SHP77 treated with DMSO at 0.1 percent for 48 hours (cell line): ENCODE data around the gene STAP2.

Source experiments
- DNase-seq: peaks from one replicate; lab custom pipeline; 2025; lab: John Stamatoyannopoulos, UW

Gene STAP2, protein sequence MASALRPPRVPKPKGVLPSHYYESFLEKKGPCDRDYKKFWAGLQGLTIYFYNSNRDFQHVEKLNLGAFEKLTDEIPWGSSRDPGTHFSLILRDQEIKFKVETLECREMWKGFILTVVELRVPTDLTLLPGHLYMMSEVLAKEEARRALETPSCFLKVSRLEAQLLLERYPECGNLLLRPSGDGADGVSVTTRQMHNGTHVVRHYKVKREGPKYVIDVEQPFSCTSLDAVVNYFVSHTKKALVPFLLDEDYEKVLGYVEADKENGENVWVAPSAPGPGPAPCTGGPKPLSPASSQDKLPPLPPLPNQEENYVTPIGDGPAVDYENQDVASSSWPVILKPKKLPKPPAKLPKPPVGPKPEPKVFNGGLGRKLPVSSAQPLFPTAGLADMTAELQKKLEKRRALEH

DNA sequence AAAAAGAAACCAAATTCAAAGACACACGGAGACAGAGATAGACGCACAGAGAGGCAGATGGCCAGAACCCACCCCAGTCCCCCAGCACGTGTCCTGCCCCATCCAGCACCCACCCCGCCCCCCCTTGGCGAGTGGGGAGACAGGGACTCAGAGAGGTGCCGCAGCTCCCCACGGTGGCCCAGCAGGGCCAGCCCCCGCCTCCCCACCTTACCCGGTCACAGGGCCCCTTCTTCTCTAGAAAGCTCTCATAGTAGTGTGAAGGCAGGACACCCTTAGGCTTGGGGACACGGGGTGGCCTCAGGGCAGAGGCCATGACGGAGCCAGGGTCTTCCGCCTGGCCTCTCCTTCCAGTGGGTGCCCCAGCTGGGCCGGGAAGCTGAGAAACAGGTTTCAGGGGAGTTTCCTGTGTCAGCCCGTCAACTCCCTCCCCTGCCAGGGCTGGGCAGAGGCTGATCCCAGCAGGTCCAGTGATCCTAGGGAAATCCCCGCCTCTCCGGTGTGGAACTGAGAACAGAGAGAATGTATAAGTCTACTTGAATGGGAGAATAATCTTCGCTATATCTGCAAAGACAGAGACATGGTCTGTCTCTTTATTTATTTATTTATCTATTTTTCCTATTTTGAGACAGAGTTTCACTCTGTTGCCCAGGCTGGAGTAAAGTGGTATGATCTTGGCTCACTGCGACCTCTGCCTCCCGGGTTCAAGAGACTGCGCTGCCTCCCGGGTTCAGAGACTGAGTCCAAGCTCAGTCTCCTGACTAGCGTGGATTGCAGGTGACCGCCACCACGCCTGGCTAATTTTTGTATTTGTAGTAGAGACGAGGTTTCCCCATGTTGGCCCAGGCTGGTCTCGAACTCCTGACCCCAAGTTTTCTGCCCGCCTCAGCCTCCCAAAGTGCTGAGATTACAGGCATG is at the start of gene STAP2:
STAP2 (minus strand) TSS at position 387 of the 915 bp plus-strand sequence; CDS start at position 313, 74 bp downstream.
- DNase-seq = no peak

DNA sequence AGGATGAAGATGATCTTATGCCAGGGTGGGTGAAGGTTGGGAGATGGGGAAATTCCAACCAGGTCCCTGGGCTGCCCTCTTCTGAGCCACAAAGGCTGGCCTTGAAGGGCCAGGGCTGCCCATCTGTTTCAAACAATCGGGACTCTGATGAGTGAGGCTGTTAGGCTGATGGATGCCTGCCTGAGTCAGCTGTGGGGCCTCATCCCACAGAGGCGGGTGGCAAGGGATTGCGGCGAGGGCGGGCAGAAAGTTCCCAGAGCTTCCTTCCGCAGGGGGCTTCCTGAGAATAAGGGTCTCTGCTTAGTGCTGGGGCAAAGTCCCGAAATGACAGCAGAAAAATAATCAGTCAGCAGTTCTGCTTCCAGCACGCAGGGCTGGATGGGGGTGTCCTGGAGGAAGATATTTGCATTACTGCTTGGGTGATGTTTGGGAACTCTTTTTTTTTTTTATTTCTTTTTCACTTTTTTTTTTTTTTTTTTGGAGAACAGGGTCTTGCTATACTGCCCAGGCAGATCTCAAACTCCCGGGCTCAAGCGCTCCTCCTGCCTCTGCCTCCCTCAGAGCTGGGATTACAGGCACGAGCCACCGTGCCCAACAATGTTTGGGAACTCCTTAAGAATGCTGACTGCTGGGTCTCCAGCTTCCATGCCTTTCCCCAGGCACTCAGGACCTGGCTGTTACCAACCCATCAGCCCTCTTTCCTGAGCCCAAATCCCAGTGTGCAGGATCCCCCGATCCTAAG is 47.6 kb upstream of the STAP2 start:
- DNase-seq = no peak

DNA sequence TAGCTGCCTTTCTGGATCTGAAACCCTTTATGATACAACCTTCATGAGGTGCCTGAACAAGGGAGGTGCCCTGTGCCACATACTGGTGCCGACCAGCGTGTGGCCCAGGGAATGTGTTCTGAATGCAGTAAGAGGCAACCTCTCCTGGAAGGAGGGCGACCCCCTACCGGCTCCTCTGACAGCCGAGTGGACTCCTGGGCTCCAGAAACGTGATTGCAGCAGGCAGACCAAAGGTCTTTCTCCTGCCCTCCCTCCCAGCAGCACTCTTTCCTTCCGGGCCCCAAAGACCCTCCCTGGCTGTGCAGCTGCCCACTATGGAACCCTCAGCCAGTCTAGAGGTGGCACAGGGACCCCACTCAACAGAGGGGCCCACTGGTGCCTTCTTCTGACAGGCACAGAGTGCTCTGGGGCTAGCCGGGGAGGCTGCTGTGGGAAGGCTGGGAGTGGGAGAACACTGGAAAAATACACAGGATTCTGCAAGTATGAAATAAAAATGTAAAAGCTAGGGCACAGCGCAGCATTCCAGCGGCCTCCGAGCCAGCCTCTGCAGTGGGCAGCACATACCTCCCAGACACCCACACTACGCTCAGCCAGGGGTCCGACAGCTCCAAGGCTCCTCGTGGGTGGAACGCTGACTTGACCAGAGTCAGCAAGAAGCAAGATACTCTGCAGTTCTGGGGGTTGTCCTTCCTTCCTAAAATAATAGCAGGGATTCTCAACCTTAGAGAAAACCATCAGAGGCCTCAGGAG is 46.8 kb upstream of the STAP2 start:
- DNase-seq = no peak

DNA sequence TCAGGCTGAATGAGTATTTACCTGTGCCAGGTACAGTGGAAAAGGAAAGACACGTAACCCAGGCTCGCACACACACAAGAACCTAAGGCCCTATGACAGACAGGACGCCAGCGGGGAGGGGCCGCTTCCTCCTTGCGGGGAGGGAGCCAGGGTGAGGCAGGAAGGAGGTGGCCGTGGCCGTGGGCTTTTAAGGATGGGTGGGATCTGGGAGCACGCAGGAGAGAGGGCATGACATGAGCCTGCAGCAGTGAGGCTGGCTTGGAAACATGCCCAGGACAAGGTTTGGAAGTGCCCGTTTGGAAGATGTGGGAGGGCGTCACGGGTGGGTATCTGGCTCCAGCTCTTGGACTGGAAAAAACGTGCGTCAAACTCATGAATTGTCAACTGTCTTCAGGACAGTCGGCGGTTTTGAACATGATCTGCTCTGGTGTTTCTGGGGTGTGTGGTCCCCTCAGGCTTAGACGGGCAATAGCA is 41.7 kb upstream of the STAP2 start:
- DNase-seq = no peak

DNA sequence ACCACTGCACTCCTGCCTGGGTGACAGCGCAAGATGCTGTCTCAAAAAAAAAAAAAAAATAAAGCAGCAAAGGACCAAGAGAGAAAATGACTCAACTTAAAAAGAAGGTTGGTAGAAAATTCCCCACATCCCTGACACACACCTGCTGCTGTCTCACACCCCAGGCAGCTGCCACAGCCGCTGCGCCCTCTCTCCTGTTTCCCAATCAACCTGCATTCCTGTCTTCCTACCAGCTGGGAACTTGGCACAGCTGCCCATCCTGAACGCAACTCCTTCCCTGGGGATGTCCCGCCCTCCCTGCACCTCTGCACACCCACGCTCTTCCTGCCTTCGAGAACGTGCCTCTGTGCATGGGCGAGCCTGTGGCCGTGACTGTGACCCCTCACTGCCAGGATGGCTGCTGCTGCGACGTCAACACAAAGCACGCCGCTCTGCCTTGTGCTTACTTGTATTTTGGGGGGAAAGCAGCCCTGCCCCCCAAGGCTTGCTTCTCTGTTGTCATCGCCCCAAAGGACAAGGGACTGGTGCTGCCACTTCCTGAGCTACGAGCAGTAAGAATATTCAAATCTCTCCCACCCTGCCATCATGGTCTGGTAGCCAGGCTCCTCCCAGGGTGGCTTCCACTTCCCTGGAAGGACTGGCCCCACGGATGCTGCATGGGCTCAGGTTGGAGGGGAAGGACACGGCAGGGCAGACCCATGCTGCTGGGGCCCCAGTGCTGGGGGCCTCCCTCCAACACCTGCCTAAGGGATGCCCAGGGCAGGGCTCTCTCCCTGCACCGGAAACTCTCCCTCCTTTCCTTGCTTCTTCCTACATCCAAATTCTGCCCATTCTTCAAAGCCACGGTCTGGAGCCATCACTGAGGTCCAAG is 41.0 kb upstream of the STAP2 start:
- DNase-seq = peak; percentile 15

DNA sequence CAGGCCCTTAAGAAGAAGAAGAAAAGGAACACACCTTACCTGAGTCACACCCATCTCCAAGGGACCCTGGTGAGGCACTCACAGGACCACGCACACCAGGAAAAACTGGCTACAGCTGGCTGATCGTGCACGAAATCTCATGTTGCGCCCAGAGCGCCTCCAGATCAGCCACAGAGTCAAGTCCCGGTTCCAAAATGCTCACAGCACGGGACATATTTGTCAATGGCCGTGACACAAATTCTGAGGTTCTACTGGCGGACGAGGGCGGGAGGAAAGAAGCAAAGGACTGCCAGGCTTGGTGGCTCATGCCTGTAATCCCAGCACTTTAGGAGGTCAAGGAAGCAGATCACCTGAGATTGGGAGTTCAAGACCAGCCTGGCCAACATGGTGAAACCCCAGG is 40.3 kb upstream of the STAP2 start:
- no peak for DNase-seq

DNA sequence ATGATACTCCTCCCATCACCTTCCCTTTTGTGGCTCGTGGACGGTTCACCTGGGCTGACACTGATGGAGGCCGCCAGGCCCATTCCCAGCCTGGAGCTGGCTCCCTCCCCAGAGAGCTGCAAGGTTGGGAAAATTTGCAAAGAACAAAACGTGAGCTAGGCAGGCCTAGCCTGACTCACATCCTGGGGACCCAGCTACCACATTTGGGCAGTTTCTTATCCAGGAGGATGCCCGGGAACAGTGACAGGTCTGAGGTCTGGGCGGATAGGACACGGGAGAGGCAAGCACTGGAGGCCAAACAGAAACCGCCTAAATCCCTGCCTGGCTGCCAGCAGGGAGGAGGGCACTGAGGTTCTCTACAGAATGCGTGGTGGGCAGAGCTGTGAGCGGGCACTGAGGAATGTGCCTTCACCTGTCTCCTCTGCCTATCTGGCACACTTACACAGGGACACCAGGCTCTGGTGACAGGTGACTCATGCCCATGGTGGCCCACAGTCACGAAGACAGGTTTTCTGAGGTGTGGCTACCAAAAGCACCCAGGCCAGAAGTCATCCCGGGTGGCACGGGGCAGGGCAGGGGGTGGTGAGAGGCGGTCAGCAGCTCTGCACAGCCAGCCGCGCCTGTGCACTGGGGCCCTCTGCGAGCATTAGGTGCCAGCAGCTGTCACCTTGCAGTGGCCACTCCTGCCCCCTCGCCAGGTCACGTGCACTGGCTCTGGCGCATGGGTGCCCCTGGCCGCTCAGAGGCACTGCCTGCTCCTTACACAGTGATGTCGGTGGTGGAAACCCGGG is 38.6 kb upstream of the STAP2 start:
- no peak for DNase-seq

DNA sequence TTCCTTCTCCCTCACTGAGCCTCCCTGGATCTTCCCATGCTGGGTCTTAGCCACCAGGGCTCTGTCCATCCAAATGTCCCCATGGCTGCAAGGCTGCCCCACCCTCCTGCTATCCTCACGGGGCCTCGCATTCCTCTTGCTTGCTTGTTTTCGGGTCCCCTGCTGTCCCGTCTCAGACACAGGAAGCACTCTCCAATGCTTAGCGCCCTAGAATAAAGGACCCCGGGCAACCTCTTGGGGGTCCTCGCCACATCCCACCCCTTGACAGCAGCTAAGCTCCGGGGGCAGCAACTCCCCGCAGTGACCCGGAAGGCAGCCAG is 38.0 kb upstream of the STAP2 start:
- DNase-seq = no peak

DNA sequence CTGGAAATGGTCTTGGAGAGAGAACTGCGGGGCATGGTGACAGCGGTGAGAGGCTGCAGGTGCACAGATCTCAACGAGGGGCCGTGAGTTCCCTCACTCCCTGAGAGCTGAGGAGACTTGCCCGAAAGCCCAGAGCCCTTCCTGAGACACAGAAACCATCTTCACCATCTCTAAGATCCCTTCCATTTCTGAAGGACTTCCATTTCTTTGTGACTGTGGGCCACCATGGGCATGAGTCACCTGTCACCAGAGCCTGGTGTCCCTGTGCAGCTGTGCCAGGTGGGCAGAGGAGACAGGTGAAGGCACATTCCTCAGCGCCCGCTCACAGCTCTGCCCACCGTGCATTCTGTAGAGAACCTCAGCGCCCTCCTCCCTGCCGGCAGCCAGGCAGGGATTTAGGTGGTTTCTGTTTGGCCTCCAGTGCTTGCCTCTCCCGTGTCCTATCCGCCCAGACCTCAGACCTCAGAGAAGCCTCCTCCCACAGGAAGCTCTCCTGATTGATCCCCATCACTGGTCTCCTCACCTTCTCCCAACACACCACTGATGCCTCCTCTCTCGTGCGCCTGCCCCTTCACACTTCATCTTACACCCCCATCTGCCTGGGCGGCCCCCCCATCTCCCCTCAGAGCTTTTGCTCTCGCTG is 37.5 kb upstream of the STAP2 start:
- no peak for DNase-seq

DNA sequence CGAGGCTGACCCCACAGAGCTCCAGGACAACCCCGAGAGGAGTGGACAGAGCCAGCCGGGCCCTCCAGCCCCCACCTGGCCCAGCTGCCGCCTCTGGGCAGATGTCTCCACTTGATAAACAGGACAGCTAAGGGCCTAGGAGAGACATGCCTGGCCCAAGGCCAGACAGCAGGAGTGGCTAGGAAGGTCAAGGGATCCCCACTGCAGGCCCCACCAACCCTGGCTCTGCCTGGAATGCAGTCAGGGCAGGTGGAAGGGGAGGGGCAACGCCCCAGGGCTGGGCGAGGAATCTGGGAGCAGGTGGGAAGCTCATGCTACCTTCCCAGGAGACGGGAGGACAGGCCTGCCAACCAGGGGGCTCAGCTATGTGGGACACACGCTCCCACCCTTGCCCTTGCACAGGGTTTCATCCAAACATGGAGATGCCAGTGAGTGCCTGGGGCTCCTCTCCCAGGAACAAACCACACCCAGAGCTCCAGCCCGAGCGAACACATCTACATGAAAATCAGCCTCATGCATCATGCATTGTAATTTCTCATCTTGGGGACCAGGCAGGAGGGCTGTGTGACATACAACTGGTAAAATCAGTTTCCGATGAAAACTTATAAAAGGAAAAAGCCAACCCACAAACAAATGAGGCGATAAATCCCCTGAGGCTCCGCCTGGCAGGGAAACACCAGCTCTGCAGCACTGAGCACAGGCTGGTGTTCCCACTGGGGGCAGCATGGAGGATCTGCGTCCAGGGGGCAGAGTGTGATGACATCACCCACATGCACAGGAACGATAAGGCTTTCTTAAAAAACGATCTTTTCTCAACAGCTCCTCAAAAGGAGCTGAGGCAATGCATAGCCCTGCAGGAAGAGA is 36.8 kb upstream of the STAP2 start:
- DNase-seq = peak; percentile 72

DNA sequence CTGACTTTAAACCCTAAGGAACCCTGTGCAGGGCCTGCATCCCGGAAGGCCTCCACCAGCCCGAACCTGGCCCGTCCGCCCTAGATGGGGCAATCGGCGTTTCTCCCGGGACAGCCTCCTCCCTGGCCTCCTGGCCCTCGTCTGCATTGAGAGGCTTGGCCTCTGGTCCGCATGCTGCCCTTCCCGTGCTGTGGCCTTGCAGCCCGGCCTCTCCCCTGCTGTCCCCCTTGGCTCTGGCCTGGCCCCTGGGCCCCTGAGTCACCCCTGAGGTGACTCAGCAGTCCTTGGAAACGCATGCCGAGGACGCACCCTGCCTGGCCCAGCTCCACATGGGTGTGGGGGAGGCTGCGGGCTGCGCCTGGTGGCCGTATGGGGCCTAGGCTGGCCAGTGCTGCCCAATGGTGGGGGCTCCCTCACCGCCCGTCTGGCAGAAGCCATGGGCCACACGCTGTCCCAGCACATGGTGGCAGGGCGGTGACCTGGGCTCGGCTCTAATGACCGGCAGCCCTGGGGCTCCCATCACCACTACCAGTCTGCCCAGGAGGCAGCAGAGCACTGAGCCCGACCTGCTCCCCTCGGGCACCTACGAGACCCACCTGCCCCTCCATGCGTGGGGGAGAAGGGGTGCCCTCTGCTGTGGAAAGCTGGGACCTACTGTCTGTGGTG is 36.0 kb upstream of the STAP2 start:
- no peak for DNase-seq

DNA sequence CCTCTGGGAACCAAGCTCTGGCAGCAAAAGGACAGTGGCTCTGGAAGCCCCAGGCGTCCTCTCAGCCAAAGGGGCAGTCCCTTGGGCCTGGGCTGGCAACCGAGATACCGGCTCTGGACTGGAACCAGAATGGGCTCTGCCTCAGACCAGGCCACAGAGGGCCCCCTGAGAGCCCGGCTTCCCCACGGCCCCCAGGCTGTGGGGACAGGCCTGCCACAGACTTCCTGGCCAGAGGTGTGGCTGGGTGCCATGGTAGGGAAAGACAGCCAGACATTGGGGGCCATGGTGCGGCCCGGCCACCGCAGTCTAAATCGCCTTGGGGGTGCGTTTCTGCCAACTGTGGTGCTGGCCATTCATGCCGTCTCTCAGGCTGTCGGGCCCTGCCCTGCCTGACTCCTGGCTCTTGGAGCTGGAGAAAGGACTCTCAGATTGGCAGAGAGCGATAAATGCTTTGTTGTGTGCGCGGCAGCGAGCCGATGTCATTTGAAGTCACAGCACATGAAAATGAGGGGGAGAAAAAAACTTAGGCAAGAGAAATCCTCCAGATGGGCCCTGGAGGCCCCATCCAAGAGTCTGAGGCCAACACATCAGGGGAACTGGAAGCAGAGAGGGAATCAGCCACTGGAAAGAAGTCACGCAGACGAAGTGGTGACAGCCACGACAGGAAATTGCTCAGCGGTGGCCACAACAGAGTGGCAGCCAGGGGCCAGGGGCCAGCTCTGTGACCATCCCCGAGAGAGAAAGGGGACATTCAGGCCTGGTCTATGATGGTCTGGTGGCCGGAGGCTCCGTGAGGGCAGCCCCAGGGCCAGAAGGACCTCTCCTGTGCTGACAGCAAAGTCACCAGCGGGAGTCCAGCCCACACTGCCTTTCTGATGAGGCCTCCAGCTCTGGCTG is 35.2 kb upstream of the STAP2 start:
- no peak for DNase-seq

DNA sequence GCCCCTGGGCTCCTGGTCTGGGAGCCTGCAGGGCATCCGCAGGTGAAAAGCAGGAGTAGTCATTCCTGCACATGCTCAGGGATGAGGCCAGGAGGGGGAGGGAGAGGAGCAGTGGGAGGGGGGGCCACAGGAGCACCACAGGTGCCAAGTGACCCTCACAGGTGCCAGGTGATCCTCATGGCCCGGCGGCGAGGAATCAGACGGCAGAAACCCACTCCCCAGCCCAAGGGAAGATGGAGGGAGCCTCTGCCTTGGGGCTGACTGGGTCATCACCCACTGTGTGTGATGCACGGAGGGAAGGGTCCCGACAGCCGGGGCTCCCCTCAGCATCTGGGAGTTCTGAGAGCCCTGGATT is 34.4 kb upstream of the STAP2 start:
- no peak for DNase-seq

DNA sequence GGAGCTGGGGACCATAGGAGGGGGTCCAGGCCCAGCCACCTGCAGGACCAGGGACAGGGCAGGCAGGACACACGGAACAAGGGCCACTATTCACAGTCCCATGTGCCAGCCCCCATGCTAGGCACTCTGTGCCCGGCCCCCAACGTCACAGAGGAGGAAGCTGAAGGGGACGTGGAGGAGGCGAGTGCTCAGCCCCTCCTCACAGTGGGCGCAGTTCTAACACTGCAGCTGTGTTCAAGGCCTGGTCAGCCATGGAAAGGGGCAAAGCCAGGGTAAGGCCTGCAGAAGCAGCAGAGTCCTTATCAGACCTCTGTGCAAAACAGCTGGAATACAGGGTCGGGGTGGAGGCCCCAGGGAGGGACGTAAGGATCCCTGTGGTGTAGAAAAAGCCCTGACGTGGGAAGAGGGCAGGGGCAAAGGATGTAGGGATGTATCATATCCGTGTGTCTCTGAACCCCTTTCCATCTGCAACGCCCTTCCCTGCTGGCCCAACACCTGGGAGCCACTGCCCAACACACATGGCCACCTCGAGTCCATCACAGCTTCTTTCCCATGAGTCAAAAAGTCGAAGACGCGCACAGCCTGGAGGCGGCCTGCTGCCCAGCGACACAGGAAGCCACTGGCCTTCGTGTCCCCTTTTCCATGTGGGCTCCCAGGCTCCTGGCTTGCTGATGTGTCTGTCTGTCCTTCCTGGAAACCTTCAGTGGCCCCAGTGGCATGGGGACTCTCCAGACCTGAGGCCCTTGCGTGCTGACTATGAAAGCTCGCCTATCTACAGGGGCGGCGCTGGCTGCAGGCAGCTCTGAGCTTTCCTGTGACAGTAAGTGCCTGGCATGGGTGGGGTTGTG is 33.8 kb upstream of the STAP2 start:
- no peak for DNase-seq

DNA sequence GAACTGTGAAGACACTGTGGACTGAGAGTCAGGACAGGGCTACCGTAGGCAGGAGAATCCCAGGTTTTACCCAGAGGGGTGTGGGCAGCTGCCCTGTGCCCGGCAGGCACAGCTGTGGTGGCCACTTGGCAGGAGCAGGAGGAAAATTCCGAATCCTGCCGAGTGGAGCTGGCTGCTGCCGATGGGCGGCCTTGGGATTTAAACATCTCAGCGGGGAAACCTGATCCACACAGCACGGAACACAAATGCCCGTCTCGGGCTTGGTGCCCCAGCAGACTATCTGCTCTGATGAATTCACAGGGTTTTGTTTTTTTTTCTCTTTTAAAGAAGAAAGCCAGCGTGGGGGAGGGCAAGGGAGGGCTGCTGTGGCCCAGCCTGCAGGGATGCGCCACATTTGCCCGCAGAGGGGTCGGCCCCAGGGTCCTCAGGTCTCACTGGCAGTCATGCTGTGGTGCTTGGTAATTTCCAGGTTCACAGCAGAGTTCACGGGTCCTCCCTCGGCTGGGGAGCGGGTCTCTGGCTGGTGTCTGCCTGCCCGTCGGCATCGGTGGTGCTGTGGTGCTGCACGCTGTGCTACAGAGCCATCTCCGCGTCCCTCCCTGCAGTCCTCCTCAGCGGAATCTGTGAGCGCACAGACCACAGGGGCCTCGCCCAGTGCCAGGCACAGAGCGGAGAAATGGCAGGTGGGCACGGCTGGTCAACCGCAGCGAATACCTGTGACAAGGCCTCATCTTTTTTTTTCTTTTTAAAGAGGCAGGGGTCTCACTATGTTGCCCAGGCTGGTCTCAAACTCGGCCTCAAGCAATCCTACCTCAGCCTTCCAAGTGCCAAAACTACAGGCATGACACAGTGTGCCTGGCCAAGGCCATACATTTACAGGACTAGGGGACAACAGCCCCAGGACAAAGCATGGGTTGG is 32.9 kb upstream of the STAP2 start:
- DNase-seq = no peak
